NCI-H1092 (cell line): Measurements from ENCODE around the gene AMFR.
"Not testable (repeated sequence)": the region's sequence is repeated elsewhere in the genome, so short reads cannot be mapped to it uniquely, and the experiment has no call there.

Source experiments
- DNase-seq: peaks from one replicate; lab custom pipeline; 2025; lab: John Stamatoyannopoulos, UW

AMFR gene

GRCh38 chr16:56423584-56424403 lies 1.6 kb downstream of the AMFR start:
- no peak for DNase-seq

- no peak for DNase-seq
Measured at GRCh38 chr16:56422896-56423441, 2.4 kb downstream of the AMFR start.

GRCh38 chr16:56421976-56422669 lies 3.2 kb downstream of the AMFR start:
- DNase-seq: no peak

GRCh38 chr16:56421313-56421712 lies 4.0 kb downstream of the AMFR start:
- no peak for DNase-seq

GRCh38 chr16:56420613-56421012 lies 4.7 kb downstream of the AMFR start:
- DNase-seq: no peak

- no peak for DNase-seq
Measured at GRCh38 chr16:56419740-56420548, 5.4 kb downstream of the AMFR start.

- no peak for DNase-seq
Measured at GRCh38 chr16:56417138-56417537, 8.2 kb downstream of the AMFR start.

GRCh38 chr16:56415875-56416274 lies 9.5 kb downstream of the AMFR start:
- no peak for DNase-seq

GRCh38 chr16:56414366-56414765 lies 11.0 kb downstream of the AMFR start:
- no peak for DNase-seq

- DNase-seq: no peak
Measured at GRCh38 chr16:56413381-56413780, 12.0 kb downstream of the AMFR start.

- DNase-seq: no peak
Measured at GRCh38 chr16:56411624-56412023, 13.7 kb downstream of the AMFR start.

GRCh38 chr16:56411123-56411522 lies 14.2 kb downstream of the AMFR start:
- DNase-seq: no peak

- no peak for DNase-seq
Measured at GRCh38 chr16:56409195-56409594, 16.1 kb downstream of the AMFR start.

- no peak for DNase-seq
Measured at GRCh38 chr16:56408379-56409098, 16.8 kb downstream of the AMFR start.

- DNase-seq: no peak
Measured at GRCh38 chr16:56405977-56406672, 19.2 kb downstream of the AMFR start.

- no peak for DNase-seq
Measured at GRCh38 chr16:56401482-56401881, 23.9 kb downstream of the AMFR start.

GRCh38 chr16:56400458-56400857 lies 24.9 kb downstream of the AMFR start:
- DNase-seq: no peak

- DNase-seq: no peak
Measured at GRCh38 chr16:56399486-56399885, 25.9 kb downstream of the AMFR start.

- no peak for DNase-seq
Measured at GRCh38 chr16:56399047-56399446, 26.3 kb downstream of the AMFR start.

- not testable (repeated sequence) for DNase-seq
Measured at GRCh38 chr16:56396724-56397123, 28.6 kb downstream of the AMFR start.

- no peak for DNase-seq
Measured at GRCh38 chr16:56389554-56389953, 35.8 kb downstream of the AMFR start.
